Forelimb muscle (tissue), 1 donor: ENCODE results near the gene LGALS4. TPM values are rescaled to one million over a fixed set of nuclear protein-coding genes. Genes with fewer than 3 reads are reported as not detected.
"Not testable (repeated sequence)": the region's sequence is repeated elsewhere in the genome, so short reads cannot be mapped to it uniquely, and the experiment has no call there.

Experiments used
- DNase-seq: peaks from one replicate; pipeline ENCODE4 v3.0.0-alpha.2; 2013; ENCODE audit warnings: low read depth
- polyA plus RNA-seq: library from polyadenylated mRNA; unstranded; fragments of 120-200 nt; gene quantifications from one replicate; pipeline ENCODE4 v1.2.1, GENCODE V29; 2013; ENCODE audit not compliant: insufficient read length

The LGALS4 gene
- polyA plus RNA-seq, 1 donor: 0.99 TPM

- not testable (repeated sequence) for DNase-seq
These were observed 42.4 kb downstream of the LGALS4 start for GRCh38 chr19:38770228-38770948.

- DNase-seq: peak; percentile 48
These were observed 43.0 kb downstream of the LGALS4 start for GRCh38 chr19:38769635-38770211.

GRCh38 chr19:38766276-38767047 is 46.3 kb downstream of the LGALS4 start:
- DNase-seq: no peak

- no peak for DNase-seq
These were observed 47.5 kb downstream of the LGALS4 start for GRCh38 chr19:38765214-38765613.

GRCh38 chr19:38763795-38764220 is 48.9 kb downstream of the LGALS4 start:
- no peak for DNase-seq

GRCh38 chr19:38761884-38762389 is 50.8 kb downstream of the LGALS4 start:
- DNase-seq: not testable (repeated sequence)

- DNase-seq: not testable (repeated sequence)
These were observed 51.8 kb downstream of the LGALS4 start for GRCh38 chr19:38760805-38761517.

GRCh38 chr19:38759590-38760003 is 53.1 kb downstream of the LGALS4 start:
- no peak for DNase-seq

- DNase-seq: not testable (repeated sequence)
These were observed 58.5 kb downstream of the LGALS4 start for GRCh38 chr19:38754196-38754595.

- DNase-seq: not testable (repeated sequence)
These were observed 59.0 kb downstream of the LGALS4 start for GRCh38 chr19:38753783-38754182.

Other genes starting within 250 kb of the LGALS4 start
- 13.6 TPM for gene MAP4K1, start 195.0 kb downstream of the LGALS4 start, polyA plus RNA-seq
- 363 TPM for gene EIF3K, start 193.8 kb downstream of the LGALS4 start, polyA plus RNA-seq
- gene ACTN4, start 165.3 kb downstream of the LGALS4 start, polyA plus RNA-seq: 177 TPM
- gene CAPN12, start 68.5 kb downstream of the LGALS4 start, polyA plus RNA-seq: 0.92 TPM
- gene LGALS7, start 39.4 kb downstream of the LGALS4 start, polyA plus RNA-seq: 0.42 TPM
- gene LGALS7B, start 23.7 kb downstream of the LGALS4 start, polyA plus RNA-seq: not detected
- gene ECH1, start 18.8 kb upstream of the LGALS4 start, polyA plus RNA-seq: 118 TPM
- 226 TPM for gene HNRNPL, start 37.0 kb upstream of the LGALS4 start, polyA plus RNA-seq
- 9.6 TPM for gene RINL, start 65.3 kb upstream of the LGALS4 start, polyA plus RNA-seq
- 104 TPM for gene SIRT2, start 86.7 kb upstream of the LGALS4 start, polyA plus RNA-seq
- 9.6 TPM for gene NFKBIB, start 87.0 kb upstream of the LGALS4 start, polyA plus RNA-seq
- 5.9 TPM for gene CCER2, start 99.2 kb upstream of the LGALS4 start, polyA plus RNA-seq
- gene SARS2, start 117.8 kb upstream of the LGALS4 start, polyA plus RNA-seq: 24.1 TPM
- gene MRPS12, start 118.0 kb upstream of the LGALS4 start, polyA plus RNA-seq: 18.5 TPM
- gene FBXO17, start 162.8 kb upstream of the LGALS4 start, polyA plus RNA-seq: 30.9 TPM
- 2.2 TPM for gene FBXO27, start 219.6 kb upstream of the LGALS4 start, polyA plus RNA-seq